GDM1 (cell line): ENCODE data around the gene WBP4.
"Not testable (repeated sequence)": the region's sequence is repeated elsewhere in the genome, so short reads cannot be mapped to it uniquely, and the experiment has no call there.

Experiments
- DNase-seq: peaks from one replicate; lab custom pipeline; 2025; lab: John Stamatoyannopoulos, UW

The WBP4 gene, protein sequence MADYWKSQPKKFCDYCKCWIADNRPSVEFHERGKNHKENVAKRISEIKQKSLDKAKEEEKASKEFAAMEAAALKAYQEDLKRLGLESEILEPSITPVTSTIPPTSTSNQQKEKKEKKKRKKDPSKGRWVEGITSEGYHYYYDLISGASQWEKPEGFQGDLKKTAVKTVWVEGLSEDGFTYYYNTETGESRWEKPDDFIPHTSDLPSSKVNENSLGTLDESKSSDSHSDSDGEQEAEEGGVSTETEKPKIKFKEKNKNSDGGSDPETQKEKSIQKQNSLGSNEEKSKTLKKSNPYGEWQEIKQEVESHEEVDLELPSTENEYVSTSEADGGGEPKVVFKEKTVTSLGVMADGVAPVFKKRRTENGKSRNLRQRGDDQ

DNA sequence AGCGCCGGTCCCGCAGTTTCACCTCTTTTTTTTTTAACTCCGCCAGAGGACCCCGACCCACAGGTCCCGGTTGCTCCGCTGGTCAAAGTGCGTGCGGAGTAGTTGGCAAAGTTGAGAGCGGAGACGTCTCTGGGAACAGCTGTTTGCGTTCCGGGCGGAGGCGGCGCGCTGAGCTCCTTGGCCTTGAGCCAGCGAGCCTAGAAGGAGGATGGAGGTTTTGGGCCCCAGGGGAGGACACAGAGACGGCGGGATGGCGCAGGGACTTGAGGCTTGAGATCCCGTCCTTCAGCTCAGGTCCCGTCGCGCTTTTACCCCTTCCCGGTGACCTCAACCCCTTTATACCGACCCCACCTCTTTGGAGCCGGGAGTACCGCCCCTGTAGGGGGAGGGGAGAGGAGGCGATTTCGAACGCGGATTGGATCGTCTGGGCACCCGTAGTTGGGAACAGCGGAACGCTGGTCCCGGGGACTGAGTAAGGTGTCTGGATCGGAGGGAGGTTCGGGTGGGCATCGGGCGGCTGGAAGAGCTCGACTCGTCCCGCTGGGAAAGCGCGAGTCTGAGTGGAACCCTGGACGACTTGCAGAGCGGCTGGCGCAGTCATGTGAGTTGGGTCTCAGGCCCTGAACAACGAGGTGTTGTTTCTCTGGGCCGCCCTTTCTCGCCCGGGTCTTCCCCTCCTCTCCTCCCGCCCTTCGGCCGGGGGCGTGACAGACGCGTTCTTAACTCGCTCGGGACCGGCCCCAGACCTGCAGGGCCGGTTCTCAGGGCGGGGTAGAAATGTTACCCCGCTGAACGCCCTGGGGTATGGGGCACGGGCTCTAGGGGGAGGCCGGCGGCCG, at the start of gene WBP4:
Gene WBP4 (plus strand): TSS at position 435 of the 839 bp plus-strand sequence. CDS start 165 bp downstream, at position 600.
- DNase-seq, result peak; percentile 94

DNA sequence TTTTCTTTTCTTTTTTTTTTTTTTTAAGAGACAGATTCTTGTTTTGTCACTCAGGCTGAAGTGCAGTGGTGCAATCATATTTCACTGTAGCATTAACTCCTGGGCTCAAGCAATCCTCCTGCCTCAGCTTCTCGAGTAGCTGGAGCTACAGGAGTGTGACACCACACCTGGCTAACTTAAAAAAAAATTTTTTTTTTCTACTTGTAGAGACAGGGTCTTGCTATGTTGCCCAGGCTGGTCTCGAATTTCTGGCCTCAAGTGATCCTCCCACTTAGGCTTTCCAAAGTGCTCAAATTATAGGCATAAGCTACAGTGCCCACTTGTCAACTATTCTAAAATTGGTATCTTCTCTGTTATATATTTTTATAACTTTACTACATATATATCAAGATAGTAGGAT, 48.8 kb upstream of the WBP4 start:
- no peak for DNase-seq

DNA sequence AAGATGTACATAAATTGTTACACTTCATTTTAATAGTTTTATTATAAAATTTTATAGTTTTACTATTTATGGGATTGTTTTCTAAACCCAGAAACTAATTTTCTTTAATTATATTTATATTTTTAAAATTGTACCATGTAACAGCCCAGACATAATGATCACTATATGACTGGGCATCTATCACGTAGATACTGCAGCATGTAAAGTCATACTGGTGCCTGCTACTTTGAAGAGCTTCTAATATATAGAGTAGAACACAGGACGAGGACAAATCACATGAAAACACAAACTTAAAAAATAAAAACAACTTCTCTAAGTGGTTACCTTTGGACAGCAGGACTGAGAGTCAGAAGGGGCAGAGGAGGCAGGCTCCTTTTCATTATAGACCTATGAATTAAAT, 47.5 kb upstream of the WBP4 start:
- no peak for DNase-seq

DNA sequence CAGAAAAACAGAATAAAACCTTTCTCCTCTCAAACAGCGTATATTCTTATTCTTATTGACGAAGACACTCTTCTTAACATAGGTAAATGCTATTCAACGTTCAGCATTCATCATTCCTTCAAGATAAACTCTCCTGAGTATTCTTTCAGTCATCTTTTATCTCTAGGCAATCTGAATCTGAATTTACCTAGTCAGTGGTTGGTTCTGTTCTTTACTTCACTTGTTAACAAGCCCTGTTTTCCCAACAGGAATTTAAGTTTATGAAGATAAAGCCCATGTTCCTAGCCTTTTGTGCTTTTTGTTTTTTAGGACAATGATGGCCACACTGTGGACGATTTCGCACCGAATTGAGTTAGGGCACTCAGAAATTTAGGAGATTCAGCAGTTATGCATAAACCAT, 45.4 kb upstream of the WBP4 start:
- DNase-seq, result no peak

DNA sequence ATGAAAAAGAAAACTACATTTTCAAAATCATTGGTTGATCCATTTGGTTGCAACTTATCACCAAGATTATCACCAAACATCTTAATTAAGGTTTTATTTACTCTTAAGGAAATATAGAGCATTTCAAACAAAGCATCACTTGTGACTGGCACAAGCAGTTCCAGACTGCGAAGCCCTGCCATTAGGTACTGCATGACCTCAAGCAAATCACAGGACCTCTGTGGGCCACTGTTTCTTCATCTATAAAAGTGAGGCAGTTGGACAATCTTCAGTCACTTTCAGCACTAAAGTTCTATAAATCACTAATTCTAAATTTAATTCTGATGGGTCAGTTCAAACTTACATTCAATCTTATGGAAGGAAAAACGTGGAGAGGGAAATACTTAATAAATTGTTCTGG, 44.1 kb upstream of the WBP4 start:
- DNase-seq, result no peak

DNA sequence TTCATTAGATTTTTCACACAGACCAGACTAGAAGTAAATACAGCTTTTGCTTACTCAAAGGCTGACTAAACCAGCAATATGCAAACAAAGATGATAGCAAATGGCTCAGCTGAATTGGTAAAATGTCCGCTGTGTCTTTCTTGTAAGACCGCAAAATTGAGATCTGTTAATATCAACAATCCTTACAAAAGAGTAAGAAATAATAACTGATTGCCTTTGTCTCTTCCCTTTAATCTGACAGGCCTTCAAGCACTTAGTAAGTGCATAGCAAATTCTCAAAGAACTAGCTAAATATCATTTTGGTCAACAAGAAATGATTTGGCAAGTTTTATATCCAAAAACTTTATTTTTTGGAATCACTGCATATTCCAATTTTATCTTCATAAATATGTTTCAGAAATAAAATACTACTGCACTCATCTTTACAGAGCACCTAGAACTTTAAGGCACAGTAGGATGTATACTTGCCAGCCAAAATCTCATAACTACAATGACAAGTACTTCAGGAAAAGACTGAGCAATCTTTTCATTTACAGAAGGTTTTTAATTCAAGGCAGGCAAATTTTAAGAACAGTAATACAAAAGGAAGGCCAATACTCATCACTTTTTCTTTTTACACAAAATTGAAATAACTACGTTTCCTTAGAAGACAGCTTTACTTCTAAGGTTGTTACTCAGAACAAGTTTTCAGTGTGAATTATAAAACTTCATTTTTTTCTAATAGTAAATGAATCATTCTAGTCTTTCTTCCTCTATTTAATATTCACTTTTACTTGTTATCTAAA, 43.3 kb upstream of the WBP4 start:
- no peak for DNase-seq

DNA sequence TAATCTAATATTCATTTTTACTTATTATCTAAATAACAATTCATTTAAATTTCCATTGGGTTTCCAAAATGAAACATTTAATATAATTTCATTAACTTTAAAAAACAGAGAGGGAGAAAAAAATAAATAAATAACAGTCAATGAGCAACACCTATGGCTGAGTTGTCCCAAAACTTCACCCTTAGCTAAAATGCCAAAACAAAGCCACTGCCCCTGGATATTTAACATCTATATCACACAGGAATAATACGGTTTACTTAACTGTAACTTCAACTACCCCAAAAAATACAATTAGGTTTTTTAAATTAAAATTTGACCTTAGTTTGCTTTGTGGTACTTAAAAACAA, 42.7 kb upstream of the WBP4 start:
- DNase-seq, result no peak

DNA sequence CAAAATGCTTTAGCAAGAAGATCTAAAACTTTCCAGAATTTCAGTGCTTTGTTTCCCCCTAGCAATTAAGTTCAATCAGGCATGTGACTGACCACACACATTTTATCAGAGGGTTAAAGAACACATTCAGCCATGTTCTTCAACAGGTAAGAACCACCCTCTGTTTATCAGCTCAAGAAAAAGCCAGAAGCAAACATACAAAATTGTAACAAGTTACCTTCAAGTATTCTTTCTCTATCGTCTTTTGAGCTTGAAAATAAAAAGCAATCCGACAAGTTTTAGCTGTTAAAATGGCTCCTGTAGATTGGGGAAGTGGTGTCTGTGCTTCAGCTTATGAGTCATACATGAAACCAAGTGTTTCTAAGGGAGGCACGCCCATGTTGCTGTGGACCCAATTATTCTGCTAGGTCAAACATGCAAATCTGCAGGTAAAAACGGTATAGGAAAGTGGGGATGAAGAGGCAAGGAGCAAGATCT, 42.3 kb upstream of the WBP4 start, which contains the start of gene ELF1:
Gene ELF1 (minus strand): TSS at position 306 of the 477 bp plus-strand sequence. CDS start 37,262 bp downstream, outside the sequence.
- DNase-seq, result peak; percentile 82

DNA sequence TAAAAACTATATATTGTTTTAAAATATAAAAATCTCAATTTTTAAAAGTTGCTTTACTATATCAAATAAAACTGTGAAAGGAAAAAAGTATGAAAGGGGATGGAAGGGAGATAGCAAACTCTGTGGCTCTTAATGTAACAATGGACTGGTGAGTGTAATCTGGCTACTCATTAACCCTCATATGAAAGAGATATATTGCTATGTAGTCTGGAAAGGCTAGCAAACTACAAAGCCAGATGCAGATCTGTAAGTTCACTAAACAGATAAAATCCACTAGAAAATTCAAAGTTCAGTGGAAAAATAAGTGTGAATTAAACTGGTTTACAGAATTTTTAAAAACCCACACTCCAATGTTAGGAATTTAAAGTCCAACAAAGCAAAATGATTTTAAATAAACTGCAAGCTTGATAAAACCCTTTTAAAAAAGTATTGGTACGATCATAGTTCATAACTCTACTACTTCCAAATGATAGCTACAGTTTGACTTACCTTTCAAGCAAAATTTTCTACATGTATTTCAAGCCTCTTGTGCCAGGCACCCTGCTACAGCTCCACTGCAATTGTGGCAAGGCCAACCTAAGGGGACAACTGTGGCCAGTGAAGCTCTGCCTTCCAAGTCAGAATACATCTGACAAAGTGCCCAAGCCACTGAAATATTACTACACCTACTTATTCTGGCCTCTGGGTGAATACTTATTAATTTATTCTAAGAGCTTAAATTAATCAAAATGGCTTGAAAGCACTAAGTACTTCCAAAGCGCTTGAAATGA, 41.5 kb upstream of the WBP4 start:
- DNase-seq, result no peak

DNA sequence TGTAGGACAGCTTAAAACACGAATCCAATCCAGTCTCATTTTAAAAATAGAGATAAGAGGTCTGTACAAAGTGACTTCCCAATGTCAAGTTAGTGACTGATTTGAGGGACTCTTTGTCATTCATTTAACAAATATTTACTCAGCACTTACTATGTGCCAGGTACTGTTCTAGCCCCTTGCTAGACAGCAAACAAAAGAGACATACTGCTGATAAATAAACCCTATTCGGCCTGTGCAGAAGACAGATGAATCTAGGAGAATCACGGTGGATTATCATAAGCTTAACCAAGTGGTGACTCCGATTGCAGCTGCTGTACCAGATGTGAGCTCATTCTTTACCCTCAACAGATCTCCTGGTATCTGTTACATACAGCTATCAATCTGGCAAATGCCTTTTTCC, 35.8 kb upstream of the WBP4 start:
- no peak for DNase-seq

DNA sequence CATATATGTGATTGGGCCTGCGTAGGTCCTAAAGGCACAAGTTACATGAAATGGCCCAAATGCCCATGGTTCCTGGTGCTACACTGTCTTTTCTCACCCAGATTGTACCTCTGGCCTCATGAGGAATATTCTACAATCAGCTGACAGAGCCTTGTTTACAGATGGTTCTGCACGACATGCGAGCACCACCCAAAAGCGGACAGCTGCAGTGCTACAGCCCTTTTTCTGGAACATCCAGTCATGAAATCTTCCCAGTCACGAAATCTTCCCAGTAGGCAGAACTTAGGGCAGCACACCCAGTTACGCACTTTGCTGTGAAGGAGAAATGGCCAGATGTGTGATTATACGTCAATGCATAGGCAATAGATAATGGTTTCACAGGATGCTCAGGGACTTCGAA, 34.5 kb upstream of the WBP4 start:
- no peak for DNase-seq

DNA sequence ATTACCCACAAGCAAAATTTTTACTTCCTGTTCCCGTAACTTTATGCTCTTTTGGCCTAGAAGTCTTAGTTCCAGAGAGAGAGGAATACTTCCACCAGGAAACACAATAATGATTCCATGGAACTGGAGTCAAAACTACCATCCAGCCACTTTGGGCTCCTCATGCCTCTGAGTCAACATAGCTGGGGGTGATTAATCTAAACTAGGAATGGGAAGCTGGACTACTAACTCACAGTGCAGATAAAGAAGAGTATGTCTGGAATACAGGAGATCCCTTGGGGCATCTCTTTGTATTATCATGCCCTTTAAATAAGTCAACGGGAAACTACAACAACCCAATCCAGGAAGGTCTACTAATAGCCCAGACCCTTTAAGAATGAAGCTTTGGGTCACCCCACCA, 33.3 kb upstream of the WBP4 start:
- no peak for DNase-seq

DNA sequence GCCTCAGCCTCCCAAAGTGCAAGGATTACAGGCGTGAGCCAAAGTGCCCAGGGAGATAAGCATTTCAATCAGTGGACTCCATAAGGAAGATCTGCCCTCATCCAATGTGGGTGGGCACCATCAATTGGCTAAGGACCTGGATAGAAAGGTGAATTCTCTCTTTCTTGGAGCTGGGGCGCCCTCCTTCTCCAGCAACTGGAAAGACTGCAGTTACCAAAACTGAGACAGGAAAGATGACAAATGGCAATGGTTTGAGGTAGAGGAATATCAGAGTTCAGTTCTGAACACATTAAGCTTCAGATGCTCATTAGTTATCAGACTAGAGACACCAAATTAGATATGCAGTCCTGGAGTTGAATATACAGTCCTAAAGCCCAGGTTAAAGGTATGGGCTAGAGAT, 31.7 kb upstream of the WBP4 start:
- peak; percentile 42 for DNase-seq

DNA sequence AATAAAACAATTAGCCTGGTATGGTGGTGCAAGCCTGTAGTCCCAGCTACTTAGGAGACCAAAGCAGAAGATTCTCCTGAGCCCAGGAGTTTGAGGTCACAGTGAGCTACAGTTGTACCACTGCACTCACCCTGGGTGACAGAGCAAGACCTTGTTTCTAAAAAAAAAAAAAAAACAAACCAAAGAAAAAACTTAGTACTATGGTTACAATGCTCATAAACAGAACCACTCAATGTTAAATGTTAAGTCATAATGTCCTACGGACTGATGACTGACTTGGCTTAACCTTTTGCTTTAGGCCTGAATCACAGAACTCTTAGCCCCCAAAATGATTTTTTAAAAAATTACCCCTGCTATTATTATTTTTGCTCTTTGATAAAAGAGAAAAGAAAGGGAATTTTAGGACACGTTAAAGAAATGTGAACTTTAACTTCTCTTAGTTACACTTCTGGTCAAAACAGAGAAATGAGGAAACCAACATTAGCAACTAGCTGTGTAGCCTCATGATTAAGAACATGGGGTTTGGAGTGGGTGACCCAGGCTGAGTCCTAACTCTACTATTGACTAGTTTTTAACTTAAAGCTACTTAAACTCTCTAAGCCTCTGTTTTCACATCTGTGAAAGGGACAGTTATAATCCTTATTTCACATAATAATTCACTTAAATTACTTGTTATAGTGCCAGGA, 28.5 kb upstream of the WBP4 start:
- DNase-seq, result no peak

DNA sequence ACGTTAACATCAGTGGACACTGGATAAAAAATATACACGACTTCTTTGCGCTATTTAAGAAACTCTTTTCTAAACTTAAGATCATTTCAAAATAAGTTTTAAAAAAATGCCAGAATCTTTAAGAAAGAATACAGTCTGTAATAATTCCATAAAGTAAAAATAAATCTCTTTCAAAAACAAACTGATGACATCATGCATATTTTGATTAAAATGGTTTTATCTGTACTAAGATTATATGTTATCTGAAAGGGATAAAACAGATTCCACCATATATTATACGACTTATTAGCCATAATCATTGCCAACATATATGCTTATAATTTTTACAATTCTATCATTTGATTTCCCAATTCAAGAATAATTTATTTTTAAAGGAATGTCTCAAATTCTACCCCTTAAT, 26.9 kb upstream of the WBP4 start:
- no peak for DNase-seq

DNA sequence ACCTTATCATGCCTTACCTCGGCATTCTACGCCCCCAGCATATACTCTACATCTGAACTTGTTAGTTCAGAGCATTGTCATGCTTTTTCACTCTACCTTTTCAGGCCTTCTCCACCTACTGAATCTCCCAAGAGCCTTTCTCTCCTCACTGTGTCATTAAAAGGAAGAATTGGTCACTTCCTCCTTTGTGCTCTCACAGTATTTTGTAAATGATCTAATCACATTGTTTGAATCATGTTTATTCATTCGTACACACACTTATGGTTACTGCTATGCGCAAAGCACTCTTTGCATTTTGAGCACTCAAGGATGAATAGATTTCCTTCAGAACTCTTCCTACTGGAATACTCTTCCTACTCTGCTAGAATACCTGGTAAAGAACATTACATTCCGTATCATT, 26.4 kb upstream of the WBP4 start:
- no peak for DNase-seq

DNA sequence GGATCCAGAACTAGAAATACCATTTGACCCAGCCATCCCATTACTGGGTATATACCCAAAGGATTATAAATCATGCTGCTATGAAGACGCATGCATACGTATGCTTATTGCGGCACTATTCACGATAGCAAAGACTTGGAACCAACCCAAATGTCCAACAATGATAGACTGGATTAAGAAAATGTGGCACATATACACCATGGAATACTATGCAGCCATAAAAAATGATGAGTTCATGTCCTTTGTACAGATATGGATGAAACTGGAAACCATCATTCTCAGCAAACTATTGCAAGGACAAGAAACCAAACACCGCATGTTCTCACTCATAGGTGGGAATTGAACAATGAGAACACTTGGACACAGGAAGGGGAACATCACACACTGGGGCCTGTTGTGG, 24.8 kb upstream of the WBP4 start:
- DNase-seq, result not testable (repeated sequence)

DNA sequence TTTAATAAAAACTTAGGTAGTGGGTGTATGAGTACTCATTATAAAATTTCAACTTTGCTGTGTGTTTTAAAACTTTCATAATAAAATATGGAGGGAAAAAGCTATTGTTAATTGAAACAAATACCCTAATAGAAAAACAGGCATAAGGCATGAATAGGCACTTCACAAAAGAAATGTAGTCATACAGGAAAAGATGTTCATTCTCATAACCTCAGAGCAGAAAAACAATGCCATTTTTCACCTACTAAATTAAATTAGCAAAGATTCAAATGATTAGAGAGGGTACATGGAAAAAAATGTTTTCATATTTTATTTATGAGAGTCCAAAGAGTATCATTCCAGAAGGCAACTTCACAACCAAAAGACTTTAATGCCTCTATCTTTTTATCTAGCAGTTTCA, 21.6 kb upstream of the WBP4 start:
- DNase-seq, result no peak

DNA sequence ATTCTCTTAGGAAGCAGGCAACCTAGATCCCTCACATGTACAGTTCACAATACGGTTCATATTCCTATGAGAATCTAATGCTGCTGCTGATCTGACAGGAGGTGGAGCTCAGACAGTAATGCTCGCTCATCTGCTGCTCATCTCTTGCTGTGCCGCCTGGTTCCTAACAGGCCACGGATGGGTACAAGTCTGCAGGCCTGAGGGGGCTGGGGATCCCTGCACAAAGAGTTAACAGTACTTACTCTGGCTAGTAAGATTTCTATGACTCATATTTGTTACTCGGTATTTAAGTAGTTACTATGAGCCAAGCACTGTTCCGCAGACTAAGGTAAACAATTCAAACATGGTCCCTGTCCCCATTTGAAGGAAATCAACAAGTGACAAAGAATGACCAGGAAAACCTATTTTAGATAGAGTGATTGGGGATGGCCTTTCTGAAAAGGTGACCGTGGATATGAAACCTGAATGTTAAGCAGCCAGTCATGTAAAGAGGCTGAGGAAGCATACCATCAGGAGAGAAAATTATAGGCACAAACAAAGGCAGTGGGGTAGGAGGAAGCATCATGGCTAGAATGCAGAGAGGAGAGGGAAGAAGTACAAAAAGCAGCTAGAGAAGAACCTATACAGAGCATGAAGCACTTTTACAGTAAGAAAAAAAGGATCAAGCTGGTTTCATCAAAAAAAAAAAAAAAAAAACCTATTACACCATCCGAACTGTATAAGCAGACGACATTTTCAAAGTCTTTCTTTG, 20.6 kb upstream of the WBP4 start:
- no peak for DNase-seq

DNA sequence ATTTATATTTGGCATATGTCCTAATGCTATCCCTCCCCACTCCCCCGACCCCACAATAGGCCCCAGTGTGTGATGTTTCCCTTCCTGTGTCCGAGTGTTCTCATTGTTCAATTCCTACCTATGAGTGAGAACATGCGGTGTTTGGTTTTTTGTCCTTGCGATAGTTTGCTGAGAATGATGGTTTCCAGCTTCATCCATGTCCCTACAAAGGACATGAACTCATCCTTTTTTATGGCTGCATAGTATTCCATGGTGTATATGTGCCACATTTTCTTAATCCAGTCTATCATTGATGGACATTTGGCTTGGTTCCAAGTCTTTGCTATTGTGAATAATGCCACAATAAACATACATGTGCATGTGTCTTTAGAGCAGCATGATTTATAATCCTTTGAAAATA, 18.9 kb upstream of the WBP4 start:
- not testable (repeated sequence) for DNase-seq
